RWPE2 (cell line): ENCODE results near the gene HCRTR1.

Source experiments
- ATAC-seq: fragments of 200-7000 bp; cut with Tn5 transposase; 3 replicates; pipeline ENCODE4 v1.9.1; 2021; ENCODE audit warnings: low read depth
- DNase-seq: peaks from one replicate; pipeline ENCODE4 v3.0.0-alpha.2; 2020; ENCODE audit warnings: low spot score
- H3K27ac ChIP-seq: fragments of 450-650 bp; 2 replicates; pipeline ENCODE4 v1.5.1; 2017; ENCODE audit warnings: mild to moderate bottlenecking; ENCODE audit not compliant: poor library complexity, severe bottlenecking
- H3K27me3 ChIP-seq: fragments of 250-450 bp; sonication (Bioruptor Pico); 2 replicates; pipeline ENCODE4 v1.5.1; 2021; ENCODE audit warnings: mild to moderate bottlenecking, moderate library complexity; ENCODE audit not compliant: insufficient read depth, poor library complexity, severe bottlenecking
- H3K36me3 ChIP-seq: fragments of 250-450 bp; sonication (Bioruptor Pico); 2 replicates; pipeline ENCODE4 v1.5.1; 2020; ENCODE audit warnings: low read depth, mild to moderate bottlenecking, moderate library complexity
- H3K4me1 ChIP-seq: fragments of 250-450 bp; sonication (Bioruptor Pico); 2 replicates; pipeline ENCODE4 v1.5.1; 2021; ENCODE audit warnings: mild to moderate bottlenecking, moderate library complexity; ENCODE audit not compliant: insufficient read depth, poor library complexity, severe bottlenecking
- H3K4me3 ChIP-seq: fragments of 250-450 bp; sonication (Bioruptor Pico); 2 replicates; pipeline ENCODE4 v1.5.1; 2021; ENCODE audit warnings: mild to moderate bottlenecking, moderate library complexity; ENCODE audit not compliant: severe bottlenecking
- H3K9me3 ChIP-seq: fragments of 250-450 bp; sonication (Bioruptor Pico); 2 replicates; pipeline ENCODE4 v1.5.1; 2021; ENCODE audit warnings: mild to moderate bottlenecking, moderate library complexity; ENCODE audit not compliant: severe bottlenecking
- CTCF ChIP-seq: fragments of 450-650 bp; IDR thresholded peaks from one replicate; pipeline ENCODE4 v1.5.1; 2017; ENCODE audit warnings: mild to moderate bottlenecking, moderate library complexity; ENCODE audit not compliant: poor library complexity, severe bottlenecking

The HCRTR1 gene

DNA sequence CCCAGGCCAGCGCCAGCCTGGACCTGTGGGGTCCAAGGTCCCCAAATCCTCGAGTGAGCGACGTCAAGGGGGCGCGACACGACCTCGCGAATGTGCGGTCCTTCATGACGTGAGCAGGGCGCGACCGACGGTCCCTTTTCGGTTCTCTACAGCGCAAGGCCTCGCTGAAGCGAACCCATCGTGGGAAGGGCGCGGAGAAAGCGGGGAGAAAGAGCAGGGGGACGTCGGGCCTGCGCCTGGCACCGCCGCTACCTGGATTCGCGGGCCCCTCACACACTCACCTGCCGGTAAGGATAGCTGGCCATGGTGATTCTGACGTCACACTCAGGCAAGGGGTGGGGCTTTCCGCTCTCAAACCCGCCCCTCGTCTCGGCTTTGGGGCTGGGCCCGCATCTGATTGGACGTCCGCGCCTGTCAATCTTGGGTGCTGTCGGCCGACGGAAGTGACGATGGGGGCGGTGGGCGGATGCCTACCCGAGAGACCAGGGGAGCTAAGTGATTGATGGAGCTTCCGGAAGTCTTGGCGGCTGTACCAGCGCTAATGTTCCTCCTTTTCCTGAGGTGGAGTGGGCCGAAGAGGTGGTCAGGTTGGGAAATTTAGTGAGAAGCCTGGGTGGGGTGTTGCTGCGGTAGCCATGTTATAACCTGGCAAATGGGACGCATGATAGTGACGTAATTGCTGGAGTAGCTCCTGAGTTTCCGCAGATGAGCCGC, 27.2 kb downstream of the HCRTR1 start, which contains the start of gene PEF1:
TSS of gene PEF1 (minus strand) at position 317 of the 714 bp plus-strand sequence. CDS start at position 305, 12 bp downstream.
- Histone ChIP-seq H3K27me3 (no peaks in the 10 kb centered on the region), H3K27ac (peak within 1 kb of the TSS; percentile 79), H3K4me1 (peaks cover 10% of the 10 kb centered on the region), H3K4me3 (peak within 1 kb of the TSS; percentile 78), H3K36me3 (0 out of 2 replicates have a peak, but pooled peaks cover 6% of the 10 kb centered on the region), H3K9me3 (no peaks in the 10 kb centered on the region)
- ATAC-seq (peak; percentile 84), DNase-seq (peak; percentile 98)
- TF ChIP-seq CTCF, result no peak

GRCh38 chr1:31645274-31645568, 27.7 kb downstream of the HCRTR1 start:
- H3K4me1 ChIP-seq, result peaks cover 5% of the 10 kb centered on the region
- no peaks in the 10 kb centered on the region for H3K9me3 ChIP-seq
- no peak for TF ChIP-seq CTCF
- DNase-seq (no peak), ATAC-seq (no peak)
- H3K4me3 ChIP-seq, result peak overlapping the region; percentile 78
- H3K27ac ChIP-seq, result peak overlapping the region; percentile 79
- no peaks in the 10 kb centered on the region for H3K27me3 ChIP-seq
- 0 out of 2 replicates have a peak, but pooled peaks cover 6% of the 10 kb centered on the region for H3K36me3 ChIP-seq

DNA sequence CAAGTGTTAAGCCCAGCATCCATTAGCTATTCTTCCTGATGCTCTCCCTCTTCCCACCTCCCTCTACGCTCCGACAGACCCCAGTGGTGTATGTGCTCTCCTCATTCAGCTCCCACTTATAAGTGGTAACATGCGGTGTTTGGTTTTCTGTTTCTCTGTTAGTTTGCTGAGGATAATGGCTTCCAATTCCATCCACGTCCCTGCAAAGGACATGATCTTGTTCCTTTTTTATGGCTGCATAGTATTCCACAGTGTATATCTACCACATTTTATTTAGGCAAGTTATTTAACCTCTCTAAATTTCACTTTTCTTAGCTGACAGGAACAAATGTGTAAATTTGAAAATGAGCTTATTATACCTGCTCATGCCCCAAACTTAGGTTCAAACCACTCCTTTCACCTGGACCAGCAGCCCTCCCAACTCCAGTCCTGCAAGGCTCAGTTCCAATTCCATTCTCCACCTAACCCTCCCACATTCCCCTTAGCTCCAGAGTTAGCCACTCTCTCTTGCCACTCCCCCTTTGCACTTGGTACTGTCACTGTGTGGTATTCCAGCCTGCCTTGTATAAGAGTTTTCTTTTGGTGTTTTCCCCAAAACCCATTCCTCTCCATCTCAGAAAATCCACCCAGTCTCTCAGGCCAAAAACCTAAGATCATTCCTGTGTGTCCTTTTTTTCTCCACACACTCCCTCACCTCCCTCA, 28.9 kb downstream of the HCRTR1 start:
- H3K9me3 ChIP-seq, result no peaks in the 10 kb centered on the region
- H3K4me3 ChIP-seq, result no peak overlapping the region
- H3K4me1 ChIP-seq, result peaks cover 2% of the 10 kb centered on the region
- no peak for TF ChIP-seq CTCF
- no peak overlapping the region for H3K27ac ChIP-seq
- DNase-seq (no peak), ATAC-seq (no peak)
- H3K27me3 ChIP-seq, result no peaks in the 10 kb centered on the region
- 0 out of 2 replicates have a peak, but pooled peaks cover 6% of the 10 kb centered on the region for H3K36me3 ChIP-seq

DNA sequence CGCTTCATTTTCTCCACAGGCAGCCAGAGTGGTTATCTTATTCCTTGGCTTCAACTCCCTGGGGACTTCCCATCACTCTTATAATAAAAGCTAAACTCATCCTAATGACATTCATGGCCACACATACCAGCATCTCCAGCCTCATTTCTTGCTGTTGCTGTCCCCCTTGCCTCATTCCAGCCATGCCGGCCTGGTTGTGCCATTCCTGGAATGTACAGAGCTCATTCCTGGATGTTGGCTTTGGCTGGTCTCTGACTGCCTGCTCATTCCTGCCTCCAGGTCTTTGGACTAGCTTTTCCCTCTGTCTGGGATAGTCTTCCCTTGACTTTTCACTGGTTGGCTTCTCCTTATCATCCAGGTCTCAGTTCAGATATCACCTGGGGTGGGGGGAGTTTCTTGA, 29.6 kb downstream of the HCRTR1 start:
- H3K4me3 ChIP-seq, result no peak overlapping the region
- ATAC-seq, result no peak
- H3K27me3 ChIP-seq, result no peaks in the 10 kb centered on the region
- 0 out of 2 replicates have a peak, but pooled peaks cover 6% of the 10 kb centered on the region for H3K36me3 ChIP-seq
- no peaks in the 10 kb centered on the region for H3K9me3 ChIP-seq
- peaks cover 2% of the 10 kb centered on the region for H3K4me1 ChIP-seq
- DNase-seq, result no peak
- H3K27ac ChIP-seq, result no peak overlapping the region
- no peak for TF ChIP-seq CTCF

DNA sequence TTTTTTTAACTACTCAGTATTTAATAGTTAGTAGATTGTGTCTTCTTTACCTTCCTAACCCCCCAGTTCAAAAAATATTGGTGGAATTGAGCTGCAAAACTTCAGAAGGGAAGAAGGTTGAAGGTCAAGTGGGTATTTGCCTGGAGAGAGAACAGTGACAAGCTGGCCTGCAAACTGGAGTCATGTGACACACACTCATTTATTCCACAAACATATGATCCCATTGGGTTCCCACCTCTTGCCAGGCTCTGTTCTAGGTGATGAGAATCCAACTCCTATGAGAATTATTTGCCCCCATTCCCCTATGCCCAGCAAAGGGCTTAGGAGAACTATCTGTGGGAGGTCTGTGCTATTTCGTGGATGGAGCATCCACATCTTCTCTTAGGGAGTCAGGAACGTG, 30.7 kb downstream of the HCRTR1 start:
- DNase-seq, result no peak
- ATAC-seq, result no peak
- no peak for TF ChIP-seq CTCF
- peaks cover 6% of the 10 kb centered on the region for H3K36me3 ChIP-seq
- H3K9me3 ChIP-seq, result no peaks in the 10 kb centered on the region
- H3K4me1 ChIP-seq, result peaks cover 2% of the 10 kb centered on the region
- H3K27me3 ChIP-seq, result no peaks in the 10 kb centered on the region
- H3K4me3 ChIP-seq, result no peak overlapping the region
- no peak overlapping the region for H3K27ac ChIP-seq
